NCI-H1092 treated with DMSO at 0.1 percent for 48 hours (cell line): ENCODE measurements around the gene PIK3R1.
"Not testable (repeated sequence)": the region's sequence is repeated elsewhere in the genome, so short reads cannot be mapped to it uniquely, and the experiment has no call there.

ENCODE experiments used
- DNase-seq: peaks from one replicate; lab custom pipeline; 2025; lab: John Stamatoyannopoulos, UW

PIK3R1 gene

GRCh38 chr5:68193481-68194036 lies 22.0 kb upstream of the PIK3R1 start:
- DNase-seq, result no peak

- no peak for DNase-seq
Measured at GRCh38 chr5:68194386-68194785, 21.2 kb upstream of the PIK3R1 start.

GRCh38 chr5:68195137-68195536 lies 20.4 kb upstream of the PIK3R1 start:
- DNase-seq, result no peak

- no peak for DNase-seq
Measured at GRCh38 chr5:68196876-68197275, 18.7 kb upstream of the PIK3R1 start.

- DNase-seq, result no peak
Measured at GRCh38 chr5:68200288-68200687, 15.3 kb upstream of the PIK3R1 start.

- DNase-seq, result not testable (repeated sequence)
Measured at GRCh38 chr5:68210654-68211053, 4.9 kb upstream of the PIK3R1 start.

- DNase-seq, result no peak
Measured at GRCh38 chr5:68214482-68215207, 911 bp upstream of the PIK3R1 start.

GRCh38 chr5:68215898-68216244 lies 315 bp downstream of the PIK3R1 start:
- peak; percentile 66 for DNase-seq

- DNase-seq, result peak; percentile 60
Measured at GRCh38 chr5:68216245-68217046, 890 bp downstream of the PIK3R1 start.

- no peak for DNase-seq
Measured at GRCh38 chr5:68217047-68217355, 1.4 kb downstream of the PIK3R1 start.

GRCh38 chr5:68217528-68217927 lies 2.0 kb downstream of the PIK3R1 start:
- no peak for DNase-seq

- DNase-seq, result no peak
Measured at GRCh38 chr5:68219161-68219816, 3.7 kb downstream of the PIK3R1 start.

- no peak for DNase-seq
Measured at GRCh38 chr5:68220260-68220659, 4.7 kb downstream of the PIK3R1 start.

- no peak for DNase-seq
Measured at GRCh38 chr5:68220914-68221313, 5.4 kb downstream of the PIK3R1 start.

- no peak for DNase-seq
Measured at GRCh38 chr5:68221488-68221887, 5.9 kb downstream of the PIK3R1 start.

- DNase-seq, result no peak
Measured at GRCh38 chr5:68222310-68222709, 6.8 kb downstream of the PIK3R1 start.

GRCh38 chr5:68222824-68223354 lies 7.3 kb downstream of the PIK3R1 start:
- DNase-seq, result no peak

GRCh38 chr5:68223904-68224303 lies 8.3 kb downstream of the PIK3R1 start:
- no peak for DNase-seq

- DNase-seq, result no peak
Measured at GRCh38 chr5:68224509-68225187, 9.1 kb downstream of the PIK3R1 start.

- DNase-seq, result no peak
Measured at GRCh38 chr5:68225188-68225910, 9.8 kb downstream of the PIK3R1 start.

GRCh38 chr5:68225911-68226545 lies 10.5 kb downstream of the PIK3R1 start:
- no peak for DNase-seq
